HG03575 (cell line): ENCODE results near the gene CPPED1.

ENCODE experiments used
- ATAC-seq: cut with Tn5 transposase; IDR thresholded peaks from one replicate; pipeline ENCODE4 v1.9.1; 2021; ENCODE audit not compliant: unreplicated experiment, insufficient number of reproducible peaks, low FRiP score; ENCODE audit errors: extremely low read depth

The CPPED1 gene

DNA sequence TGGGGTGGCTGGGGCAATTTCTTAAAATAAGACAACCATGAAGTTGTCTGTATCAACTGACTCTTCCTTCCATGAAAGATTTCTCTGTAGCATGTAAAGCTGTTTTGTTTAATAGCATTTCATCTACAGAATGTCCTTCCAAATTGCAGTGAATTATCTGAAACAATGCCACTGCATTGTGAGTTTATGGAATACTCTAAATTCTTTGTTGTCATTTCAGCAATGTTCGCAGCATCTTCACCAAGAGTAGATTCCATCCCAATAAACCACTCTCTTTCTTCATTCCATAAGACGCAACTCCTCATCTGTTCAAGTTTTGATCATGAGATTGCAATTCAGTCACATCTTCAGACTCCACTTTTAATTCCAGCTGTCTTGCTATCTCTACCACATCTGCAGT, 54.6 kb downstream of the CPPED1 start:
- no peak for ATAC-seq

GRCh38 chr16:12747827-12748226, 55.9 kb downstream of the CPPED1 start:
- ATAC-seq = no peak

DNA sequence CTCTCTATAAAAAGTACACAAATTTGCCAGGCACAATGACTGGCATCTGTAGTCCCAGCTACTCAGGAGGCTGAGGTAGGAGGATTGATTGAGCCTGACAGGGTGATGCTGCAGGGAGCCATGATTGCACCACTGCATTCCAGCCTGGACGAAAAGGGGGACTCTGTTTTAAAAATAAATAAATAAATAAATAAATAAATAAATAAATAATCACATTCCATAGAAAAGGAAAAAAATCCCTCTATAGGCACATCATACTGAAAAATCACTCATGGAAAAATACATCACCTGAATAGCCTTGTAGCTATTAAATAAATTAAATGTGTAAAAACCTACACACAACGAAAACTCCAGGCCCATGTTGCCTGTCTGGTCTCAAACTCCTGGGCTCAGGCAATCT, 56.4 kb downstream of the CPPED1 start:
- no peak for ATAC-seq

GRCh38 chr16:12744860-12745259, 58.8 kb downstream of the CPPED1 start:
- ATAC-seq = no peak

- no peak for ATAC-seq
Observed at GRCh38 chr16:12742741-12743140, 60.9 kb downstream of the CPPED1 start.

DNA sequence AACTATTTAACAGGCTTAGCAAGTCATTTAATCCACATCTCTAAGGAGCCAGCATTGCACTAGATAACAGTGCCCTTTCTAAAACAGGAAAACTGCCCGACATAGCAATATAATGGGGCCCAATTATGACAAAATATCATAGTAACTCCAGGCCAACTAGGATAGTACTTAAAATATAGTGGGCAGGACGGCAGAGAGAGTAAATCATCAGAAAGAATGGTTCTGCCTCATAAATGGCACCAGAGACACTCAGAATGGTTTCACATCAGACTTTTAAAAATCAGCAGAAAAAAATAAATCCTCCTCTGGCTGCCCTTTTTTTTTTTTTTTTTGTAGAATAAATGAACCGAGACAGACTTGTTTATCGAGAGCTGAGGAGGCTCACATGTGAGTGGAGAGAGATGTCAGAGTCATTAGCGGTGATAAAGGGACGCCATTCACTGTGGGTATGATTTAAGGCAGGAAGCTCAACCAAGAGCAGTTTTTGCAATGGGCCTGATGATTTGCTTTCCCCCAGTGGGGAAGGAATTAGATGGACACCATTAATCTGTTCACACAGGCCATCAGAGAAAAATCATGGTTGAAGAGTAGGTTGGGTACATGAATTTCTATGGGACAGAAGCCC, 62.6 kb downstream of the CPPED1 start:
- no peak for ATAC-seq

DNA sequence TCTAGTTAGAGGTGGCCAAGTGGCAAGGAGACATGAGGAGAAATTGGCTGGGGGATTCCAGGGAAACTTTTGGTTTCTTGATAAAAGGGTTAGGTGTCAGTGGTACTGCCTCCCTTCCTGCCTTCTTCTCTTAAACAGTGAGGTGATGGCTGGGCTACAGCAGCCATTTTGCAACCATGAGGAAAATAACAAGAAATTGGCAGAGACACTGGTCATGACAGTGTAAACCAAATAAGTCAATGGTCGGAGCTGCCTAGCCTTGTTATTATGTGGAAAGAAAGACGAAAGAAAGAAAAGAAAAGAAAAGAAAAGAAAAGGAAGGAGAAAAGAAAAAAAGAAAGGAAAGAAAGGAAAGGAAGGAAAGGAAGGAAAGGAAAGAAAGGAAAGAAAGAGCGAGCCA, 63.9 kb downstream of the CPPED1 start:
- no peak for ATAC-seq

GRCh38 chr16:12737563-12737962, 66.1 kb downstream of the CPPED1 start:
- no peak for ATAC-seq

- no peak for ATAC-seq
Observed at GRCh38 chr16:12735805-12736204, 67.9 kb downstream of the CPPED1 start.

DNA sequence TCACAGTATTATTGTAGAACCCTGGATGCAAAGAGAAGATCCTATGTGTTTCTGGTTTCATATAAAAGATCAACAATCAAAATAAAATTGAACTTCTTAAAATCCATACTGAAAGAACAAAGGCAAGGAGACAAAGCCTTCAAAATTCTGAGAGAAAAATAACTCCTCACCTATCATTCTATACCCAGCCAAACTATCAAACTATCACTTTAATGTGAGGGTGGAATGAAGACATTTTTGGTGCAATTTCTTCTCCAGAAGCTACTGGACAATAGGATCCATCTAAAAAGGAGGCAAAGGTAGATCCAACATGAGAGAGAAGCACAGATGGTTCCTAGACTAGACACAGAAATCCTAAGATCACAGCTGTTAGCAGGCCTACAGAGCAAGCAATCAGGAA, 71.1 kb downstream of the CPPED1 start:
- no peak for ATAC-seq

- ATAC-seq = no peak
Observed at GRCh38 chr16:12729448-12729847, 74.2 kb downstream of the CPPED1 start.

DNA sequence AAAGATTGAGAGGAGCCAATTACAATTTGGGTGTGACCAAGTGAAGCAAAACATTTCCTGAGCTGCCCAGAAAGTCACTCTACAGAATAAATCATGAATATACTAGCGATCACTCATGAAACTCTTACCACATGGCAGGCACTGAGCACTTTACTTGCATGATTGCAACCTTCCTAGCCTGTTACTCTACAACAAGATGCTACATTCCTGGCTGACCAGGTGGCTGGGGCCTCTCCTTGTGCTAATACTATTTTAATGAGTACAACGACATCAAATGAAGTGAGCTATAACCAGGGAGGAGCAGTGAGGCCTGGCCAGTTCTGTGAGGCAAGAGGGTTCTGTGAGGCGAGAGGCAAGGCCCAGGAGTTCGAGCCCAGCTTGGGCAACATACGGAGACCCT, 75.2 kb downstream of the CPPED1 start:
- ATAC-seq = no peak

DNA sequence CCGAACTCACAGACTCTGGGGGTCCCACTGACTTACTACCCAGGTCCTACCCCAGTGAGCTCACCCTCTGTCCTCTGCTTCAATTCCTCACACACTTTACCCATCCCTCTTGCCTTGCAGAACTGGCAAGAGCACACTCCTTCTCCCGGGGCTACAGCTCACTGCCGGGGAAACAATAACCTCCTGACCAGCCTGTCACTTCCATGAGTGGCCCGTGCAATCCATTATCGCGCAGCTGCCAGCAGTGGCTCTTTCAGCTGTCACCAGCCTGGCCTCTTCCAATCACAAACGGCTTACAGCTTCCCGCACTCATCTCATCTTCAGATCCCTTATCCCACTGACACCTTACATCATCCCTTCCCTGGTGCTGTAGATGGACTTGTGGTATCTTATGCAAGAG, 79.5 kb downstream of the CPPED1 start:
- ATAC-seq = no peak

DNA sequence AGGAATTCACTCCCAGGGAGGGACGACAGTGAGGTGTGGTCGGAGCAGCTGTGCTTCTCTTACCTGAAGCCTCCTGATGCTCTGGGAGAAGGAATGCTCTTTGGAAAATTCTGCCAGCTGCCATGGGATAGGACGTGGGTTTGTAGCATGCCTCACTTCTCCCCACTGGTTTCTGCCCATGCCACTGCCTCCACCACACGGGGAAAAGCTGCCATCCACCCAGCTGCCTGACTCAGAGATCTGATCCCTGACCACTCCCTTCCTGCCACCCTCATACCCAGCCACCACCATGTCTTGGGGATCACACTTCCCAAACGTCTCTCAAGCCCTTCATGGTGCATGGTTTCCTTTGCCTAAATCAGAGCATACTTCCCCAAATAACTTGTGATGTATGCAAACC, 80.0 kb downstream of the CPPED1 start:
- no peak for ATAC-seq

- ATAC-seq = no peak
Observed at GRCh38 chr16:12721841-12722421, 81.8 kb downstream of the CPPED1 start.

DNA sequence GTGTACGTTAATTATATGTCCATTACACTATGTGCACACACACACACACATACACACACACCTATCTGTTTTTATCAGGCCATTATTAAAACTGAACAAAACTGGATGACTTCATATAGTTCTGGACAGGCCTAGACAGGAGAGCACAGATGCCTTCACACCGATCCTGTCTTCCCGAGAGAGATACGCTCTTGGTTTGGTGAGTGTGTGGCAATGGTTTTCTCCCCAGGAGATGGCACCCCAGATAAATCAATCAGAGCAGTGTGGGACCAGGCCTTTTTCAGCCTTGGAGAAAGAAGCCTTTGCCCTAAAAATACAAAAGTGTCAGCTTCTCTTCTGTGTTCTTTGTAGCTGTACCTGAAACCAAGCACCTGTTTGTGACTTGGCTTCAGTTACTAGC, 83.7 kb downstream of the CPPED1 start:
- no peak for ATAC-seq

GRCh38 chr16:12716658-12717057, 87.0 kb downstream of the CPPED1 start:
- no peak for ATAC-seq

DNA sequence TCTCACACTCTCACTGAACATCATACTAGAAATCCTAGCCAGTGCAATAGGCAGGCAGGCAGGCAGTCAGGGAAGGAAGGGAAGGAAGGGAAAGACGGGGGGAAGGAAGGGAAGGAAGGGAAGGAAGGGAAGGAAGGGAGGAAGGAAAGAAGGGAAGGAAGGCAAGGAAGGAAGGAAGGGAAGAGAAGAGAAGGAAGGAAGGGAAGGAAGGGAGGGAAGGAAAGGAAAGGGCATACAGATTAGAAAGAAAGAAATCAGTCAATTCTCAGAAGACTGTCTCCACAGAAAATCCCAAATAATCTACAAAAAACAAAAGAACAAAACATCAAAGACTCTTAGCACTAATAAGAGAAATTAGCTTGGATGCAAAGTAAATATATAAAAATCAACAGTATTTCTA, 93.9 kb downstream of the CPPED1 start:
- ATAC-seq = no peak

GRCh38 chr16:12708266-12708665, 95.4 kb downstream of the CPPED1 start:
- no peak for ATAC-seq

GRCh38 chr16:12706628-12707027, 97.1 kb downstream of the CPPED1 start:
- ATAC-seq = no peak

- ATAC-seq = no peak
Observed at GRCh38 chr16:12704492-12705111, 99.1 kb downstream of the CPPED1 start.
